NCI-H446 treated with DMSO at 0.1 percent for 48 hours (cell line): Measurements from ENCODE around the gene FOSL1.
A peak's percentile ranks its signal among the peaks of the same experiment; 100 is the strongest.

ENCODE experiments used
- DNase-seq: peaks from one replicate; lab custom pipeline; 2025; lab: John Stamatoyannopoulos, UW

The FOSL1 gene

DNA sequence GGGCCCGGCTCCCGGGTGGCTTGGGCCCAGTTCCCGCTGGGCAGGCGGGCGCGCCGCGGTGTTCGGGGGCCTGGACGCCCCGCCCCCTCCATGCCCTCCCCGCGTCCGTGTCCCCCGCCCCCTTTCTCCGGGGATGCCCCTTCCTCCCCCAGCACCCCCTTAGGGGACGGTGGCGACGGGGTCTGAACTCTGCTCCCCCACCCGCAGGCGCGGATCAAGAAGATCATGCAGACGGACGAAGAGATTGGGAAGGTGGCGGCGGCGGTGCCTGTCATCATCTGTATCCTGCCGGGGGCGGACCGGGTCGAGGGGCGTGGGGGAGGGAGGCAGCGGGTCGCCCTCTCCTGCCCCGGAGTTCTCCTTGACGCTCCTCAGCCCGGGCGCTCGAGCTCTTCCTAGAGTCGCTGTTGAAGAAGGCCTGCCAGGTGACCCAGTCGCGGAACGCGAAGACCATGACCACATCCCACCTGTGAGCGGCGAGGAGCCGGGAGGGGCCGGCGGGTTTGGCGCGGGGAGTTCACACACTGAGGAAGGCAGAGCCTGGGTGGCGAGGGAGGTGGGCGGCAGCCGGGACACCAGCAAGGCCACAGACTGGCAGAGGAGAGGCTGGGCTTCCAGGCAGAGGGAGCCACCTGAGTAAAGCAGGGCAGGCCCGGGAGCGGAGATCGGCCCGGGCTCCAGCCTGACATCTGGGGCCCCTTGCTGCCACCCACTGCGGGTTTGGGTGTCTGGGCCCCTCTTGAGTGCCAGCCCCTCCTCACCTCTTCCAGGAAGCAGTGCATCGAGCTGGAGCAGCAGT, 19.6 kb upstream of the FOSL1 start:
- no peak for DNase-seq

DNA sequence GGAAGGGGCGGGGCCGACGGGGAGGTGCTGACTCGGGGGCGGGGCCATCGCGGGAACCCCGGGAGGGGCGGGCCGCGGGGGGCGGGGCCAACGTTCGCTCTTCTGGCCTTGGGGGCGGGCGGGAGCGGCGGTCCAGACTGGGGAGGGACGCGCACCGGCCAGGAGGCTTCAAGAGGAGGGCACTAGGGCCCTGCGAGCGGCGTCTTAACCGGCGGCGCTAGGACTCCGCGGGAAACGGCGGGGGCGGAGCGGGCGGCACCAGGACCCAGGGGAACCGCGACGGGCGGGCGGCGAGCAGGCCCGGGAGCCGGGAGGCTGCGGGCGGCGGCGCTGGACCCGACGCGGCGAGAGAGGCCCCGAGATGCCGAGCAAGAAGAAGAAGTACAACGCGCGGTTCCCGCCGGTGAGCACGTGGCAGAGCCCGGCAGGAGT, 19.0 kb upstream of the FOSL1 start, which contains the start of gene DRAP1:
Gene DRAP1 (plus strand): TSS at position 286 of the 432 bp plus-strand sequence. CDS start 76 bp downstream, at position 362.
- DNase-seq = peak; percentile 96

DNA sequence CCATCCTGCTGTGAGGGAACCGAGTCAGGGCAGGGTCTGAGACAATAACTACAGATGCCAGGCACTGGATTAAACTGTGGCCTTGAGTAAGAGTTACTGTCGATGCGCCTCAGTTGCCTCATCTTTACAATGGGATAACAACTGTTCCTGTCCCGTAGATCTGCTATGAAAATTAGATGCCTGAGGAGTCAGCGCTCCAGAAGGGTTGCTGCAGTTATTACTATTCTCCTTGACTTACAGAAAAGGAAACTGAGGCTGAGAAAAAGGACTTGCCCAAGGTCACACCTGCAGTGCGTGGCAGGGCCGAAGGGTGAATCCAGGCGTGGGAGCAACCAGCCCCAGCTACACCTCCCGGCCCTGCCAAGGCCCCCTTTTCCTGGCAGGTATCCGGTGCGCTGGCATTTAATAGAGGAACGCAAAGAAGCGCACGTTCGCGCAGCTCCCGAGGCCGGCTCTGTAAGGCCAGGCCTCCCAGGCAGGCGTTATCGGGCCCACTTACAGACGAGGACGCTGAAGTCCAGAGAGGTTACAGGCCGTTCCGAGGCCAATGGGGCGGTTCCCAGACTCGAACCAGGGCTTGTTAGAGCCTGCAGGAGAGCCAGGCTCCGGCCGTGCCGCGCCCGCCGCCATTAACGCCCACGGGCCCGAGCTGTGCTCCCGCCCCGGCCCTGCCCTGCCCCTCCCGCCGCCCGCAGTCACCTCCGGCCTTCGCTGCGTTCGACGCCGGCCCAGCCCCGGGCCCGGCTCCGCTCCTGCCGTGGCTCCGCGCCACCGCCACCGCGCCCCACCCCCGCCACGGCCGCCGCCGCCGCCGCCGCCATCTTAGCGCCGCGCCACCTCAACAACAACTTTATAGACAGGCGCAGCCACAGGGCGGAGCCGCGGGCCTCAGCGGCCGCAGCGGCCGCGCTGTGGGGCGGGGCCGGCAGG, 18.3 kb upstream of the FOSL1 start, which contains the start of gene C11orf68:
Gene C11orf68 (minus strand): TSS at position 852 of the 930 bp plus-strand sequence. CDS start 31 bp downstream, at position 821.
- no peak for DNase-seq

- DNase-seq = no peak
Observed at GRCh38 chr11:65917434-65918210, 17.4 kb upstream of the FOSL1 start.

DNA sequence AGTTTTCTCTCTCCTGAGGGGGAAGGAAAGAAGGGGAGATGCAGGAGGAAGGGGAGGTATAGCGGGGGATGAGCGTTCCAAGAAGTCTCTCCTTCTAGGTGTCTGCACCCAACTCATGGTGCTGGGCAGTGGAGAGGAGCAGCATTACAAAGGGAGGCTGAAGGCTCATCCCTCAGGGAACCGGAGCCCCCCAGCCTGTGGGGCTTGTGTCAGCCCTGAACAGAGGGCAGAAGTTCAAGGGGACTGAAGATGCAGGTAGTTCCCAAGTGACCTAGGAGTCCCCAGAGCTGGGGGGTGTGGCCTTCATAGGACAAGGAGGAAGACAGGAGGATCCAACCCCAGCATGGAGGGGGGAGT, 16.9 kb upstream of the FOSL1 start:
- no peak for DNase-seq

- DNase-seq = no peak
Observed at GRCh38 chr11:65916391-65916790, 16.2 kb upstream of the FOSL1 start.

DNA sequence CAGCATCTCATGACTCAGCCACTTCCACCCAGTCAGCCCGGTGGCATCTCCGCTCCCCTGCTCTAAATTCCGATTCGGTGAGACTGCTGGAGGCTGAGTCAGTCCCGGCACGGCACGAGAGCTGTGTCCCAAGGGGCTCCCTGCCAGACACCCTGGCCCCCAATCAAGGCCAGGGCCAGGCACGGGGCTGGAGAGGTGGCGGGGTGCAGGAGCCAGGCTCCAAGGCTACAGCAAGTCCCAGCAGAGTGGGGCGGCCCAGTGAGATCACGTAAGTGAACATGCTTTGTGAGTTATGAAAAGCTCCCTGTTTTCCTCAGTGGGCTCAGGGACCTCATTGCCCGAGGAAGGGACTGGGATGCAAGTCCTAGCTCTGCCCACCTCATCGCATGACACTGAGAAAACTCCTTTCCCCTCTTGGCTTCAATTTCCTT, 15.6 kb upstream of the FOSL1 start:
- DNase-seq = peak; percentile 34

DNA sequence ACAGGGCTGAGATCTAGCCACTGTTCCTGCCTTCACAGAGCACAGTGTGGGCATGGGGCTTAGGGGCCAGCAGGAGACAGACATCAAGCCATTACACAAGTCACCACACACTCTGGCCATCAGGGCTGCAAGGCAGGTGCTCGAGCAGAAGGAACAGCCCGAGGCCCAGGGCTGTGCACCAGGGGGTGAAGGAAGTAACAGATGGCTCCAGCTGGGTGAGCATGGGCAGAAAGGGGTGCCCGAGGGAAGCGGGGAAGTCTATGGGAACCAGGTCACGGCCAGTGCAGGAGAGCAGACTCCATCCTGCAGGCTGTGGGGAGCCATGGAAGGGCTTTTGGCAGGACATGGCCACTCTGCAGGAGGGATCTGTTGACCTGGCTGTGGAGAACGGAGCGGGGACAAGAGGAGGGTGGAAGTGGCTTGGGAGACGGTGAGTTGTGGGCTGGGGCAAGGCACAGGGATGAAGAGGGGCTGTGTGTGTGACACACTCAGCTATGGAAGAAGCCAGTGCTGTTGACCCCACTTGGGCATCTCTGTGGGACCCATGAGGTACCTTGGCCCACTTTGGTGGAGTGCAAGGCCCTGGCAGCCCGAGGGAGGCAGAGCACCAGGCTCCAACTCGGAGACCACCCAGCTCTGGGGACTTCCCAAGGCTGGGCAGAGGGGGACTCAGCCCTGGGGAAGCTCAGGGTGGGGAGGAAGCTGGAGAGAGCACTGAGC, 15.1 kb upstream of the FOSL1 start:
- no peak for DNase-seq

GRCh38 chr11:65912845-65913244, 12.7 kb upstream of the FOSL1 start:
- no peak for DNase-seq

- DNase-seq = peak; percentile 58
Observed at GRCh38 chr11:65911682-65912568, 11.7 kb upstream of the FOSL1 start.

- DNase-seq = no peak
Observed at GRCh38 chr11:65907878-65908277, 7.7 kb upstream of the FOSL1 start.

DNA sequence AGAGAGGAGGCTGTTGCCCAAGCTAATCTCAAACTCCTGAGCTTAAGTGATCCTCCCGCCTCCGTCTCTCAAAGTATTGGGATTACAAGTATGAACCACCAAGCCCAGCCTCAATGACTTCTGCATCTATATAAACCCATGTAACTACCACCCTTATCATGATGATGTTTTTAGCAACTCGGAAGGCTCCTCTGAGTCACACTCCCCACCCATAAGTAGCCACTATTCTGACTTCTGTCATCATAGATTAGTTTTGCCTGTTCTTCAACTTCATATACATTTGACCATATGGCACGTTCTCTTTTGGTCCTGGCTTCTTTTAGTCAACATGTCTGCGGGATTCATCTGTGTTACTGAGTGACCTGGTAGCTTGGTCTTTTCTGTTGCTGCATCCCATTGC, 6.4 kb upstream of the FOSL1 start:
- DNase-seq = no peak

GRCh38 chr11:65903715-65904114, 3.5 kb upstream of the FOSL1 start:
- DNase-seq = no peak

DNA sequence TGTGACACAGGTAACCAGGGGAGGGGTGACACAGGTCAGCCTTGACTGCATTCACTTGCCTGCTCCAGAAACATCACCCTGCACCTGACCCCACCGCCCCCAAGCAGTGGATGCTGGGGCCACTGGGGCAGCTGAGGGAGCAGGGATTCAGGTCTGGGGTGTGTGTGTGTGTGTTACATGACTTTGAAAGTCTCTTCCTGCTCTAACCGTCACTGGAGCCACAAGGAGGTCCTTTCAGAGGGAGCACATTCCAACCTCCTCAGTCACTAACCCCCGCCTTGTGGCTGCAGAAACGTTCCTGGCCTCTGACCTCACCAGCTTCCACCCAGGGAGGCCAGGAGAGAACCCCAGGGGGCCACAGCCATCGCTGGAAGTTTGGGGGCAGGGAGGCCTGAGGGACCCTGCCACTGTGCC, 2.9 kb upstream of the FOSL1 start:
- DNase-seq = no peak

GRCh38 chr11:65900899-65901180, 652 bp upstream of the FOSL1 start:
- no peak for DNase-seq

GRCh38 chr11:65899356-65900124, 648 bp downstream of the FOSL1 start:
- no peak for DNase-seq

- DNase-seq = no peak
Observed at GRCh38 chr11:65898656-65899355, 1.4 kb downstream of the FOSL1 start.

DNA sequence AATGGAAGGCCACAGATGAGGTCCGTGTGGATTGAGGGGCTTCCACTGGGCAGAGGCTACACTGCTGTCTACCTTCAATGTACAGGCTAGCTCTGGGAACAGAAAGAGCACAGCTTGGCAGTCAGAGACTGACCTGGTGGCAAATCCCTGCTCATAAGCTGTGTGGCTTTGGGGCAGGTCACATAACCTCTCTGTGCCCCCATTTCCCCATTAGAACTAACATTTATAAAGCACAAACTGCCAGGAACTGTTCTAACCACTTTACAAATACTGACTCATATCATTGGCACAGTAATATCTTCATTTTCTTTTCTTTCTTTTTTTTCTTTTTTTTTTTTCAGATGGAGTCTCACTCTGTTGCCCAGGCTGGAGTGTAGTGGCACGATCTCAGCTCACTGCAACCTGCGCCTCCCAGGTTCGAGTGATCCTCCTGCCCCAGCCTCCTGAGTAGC, 3.1 kb downstream of the FOSL1 start:
- DNase-seq = no peak
